Measurements from ENCODE around the gene CYP11A1.
A peak's percentile ranks its signal among the peaks of the same experiment; 100 is the strongest.

Gene CYP11A1

DNA sequence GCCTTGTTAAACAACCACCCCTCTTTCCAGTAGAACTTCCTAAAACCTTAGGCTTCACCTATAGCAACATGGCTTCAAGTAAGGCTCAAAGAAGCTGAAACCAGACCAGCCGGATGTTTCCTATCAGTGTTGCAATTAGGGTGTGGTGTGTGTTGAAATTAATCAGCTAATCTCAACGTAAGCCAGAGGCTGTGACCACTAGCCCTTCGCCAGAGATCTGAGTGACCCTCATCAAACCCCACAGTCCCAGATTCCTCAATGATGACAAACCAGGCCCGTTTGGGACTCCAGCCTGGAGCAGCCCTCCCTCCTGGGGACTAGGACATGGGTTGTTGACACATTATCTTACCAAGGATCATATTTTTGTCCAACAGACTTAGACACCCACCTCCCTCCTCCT, 27.3 kb downstream of the CYP11A1 start:
- no peak for DNase-seq

- no peak for DNase-seq
Observed at GRCh38 chr15:74339371-74339770, 28.1 kb downstream of the CYP11A1 start.

GRCh38 chr15:74338676-74339075, 28.8 kb downstream of the CYP11A1 start:
- no peak for DNase-seq

DNA sequence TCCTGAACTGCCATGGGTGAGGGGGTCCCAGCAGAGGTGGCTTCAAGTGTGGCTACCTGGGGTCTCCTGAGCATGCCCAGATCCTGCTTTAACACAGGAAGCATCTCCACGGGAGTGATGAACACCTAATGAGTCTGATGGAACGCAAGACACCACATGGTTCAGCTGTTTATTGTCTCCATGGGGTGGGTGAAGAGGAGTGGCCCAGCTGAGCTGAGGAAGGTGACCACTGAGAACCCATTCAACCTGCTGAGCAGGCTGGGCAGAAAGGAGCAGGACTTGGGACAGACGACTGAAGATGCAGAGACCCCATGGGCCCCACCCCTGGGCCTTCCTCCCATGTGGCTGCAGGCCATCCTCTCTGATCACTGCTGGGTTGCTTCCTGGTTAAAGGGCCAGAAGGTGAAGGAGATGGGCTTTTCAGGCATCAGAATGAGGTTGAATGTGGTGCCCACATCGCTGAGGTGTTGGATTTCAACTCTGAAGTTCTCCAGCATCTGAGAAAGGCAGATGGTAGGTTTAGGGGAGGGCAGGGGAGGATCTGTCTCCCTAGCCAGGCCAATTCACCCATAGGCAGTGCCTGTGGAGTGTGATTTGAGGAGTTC, 29.7 kb downstream of the CYP11A1 start:
- no peak for DNase-seq

GRCh38 chr15:74337146-74337545, 30.3 kb downstream of the CYP11A1 start:
- no peak for DNase-seq

DNA sequence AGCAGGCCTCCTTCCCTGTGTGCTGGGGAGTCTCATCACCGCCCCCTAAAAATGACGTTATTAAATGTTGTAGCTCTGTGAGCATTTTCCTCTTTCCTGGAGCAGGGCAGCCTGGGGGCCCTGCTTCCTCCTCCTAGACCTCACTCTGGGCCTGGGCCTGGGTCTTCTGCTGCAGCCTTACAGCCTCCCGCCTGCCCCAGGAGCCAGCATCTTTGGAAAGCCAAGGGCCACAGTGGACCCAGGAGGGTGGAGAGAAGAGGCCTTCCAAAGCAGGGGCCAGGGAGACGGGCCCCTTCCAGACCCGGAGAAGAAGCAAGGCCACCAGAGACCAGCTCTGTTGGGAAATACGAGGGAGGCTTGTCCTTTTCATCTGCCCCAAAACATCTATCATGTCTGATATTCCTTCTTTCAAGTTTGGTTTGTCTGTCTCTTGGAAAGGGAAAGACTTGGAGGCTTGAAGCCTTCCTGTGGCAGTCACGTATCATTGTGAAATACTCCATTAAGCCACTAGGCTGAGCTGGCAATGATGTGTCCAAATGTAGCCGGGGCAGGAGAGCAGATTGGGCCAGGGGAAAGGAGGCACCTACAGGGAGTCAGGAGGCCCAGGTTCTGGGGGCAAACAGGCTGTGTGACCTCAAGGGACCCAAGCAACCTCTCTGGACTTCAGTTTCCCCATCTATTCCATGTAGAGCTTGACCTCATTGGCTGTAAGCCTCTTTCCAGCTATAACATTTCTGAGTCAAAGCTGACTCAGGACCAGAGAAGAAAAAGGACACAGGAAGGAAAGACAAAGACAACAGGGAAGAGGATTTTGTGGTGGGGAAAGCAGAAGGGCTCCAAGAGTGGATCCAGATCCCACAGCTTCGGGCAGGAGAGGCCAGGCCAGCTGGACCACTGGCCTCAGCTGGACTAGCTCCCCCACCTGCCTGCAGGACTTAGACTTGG, 31.1 kb downstream of the CYP11A1 start:
- DNase-seq, result no peak

- no peak for DNase-seq
Observed at GRCh38 chr15:74335396-74335795, 32.0 kb downstream of the CYP11A1 start.

DNA sequence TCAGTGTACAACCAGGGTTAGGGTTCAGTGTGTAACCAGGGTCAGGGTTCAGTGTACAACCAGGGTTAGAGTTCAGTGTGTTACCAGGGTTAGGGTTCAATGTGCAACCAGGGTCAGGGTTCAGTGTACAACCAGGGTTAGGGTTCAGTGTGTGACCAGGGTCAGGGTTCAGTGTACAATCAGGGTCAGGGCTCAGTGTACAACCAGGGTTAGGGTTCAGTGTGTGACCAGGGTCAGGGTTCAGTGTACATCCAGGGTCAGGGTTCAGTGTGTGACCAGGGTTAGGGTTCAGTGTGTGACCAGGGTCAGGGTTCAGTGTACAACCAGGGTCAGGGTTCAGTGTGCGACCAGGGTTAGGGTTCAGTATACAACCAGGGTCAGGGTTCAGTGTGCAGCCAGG, 33.3 kb downstream of the CYP11A1 start:
- DNase-seq, result no peak

- DNase-seq, result no peak
Observed at GRCh38 chr15:74333662-74334061, 33.8 kb downstream of the CYP11A1 start.

DNA sequence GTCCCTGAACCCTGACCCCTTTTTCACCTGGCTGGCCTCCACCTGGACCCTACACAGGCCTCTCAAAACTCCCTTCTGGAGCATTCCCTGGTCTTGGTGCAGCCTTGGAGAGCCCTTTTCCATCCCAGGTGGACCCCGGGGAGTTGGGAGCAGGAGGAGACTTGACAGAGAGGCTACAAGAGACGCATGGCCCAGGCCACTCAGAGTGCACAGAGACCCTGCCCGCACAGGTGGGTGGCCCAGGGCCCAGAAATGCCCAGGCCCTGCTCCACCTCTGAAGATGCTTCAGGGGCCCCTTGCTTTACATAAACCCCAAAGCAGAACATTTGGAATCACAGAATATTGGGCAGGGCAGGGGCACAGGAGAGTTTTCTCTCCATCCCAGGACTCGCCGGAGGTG, 34.4 kb downstream of the CYP11A1 start:
- DNase-seq, result no peak

GRCh38 chr15:74332611-74333010, 34.8 kb downstream of the CYP11A1 start:
- DNase-seq, result no peak

DNA sequence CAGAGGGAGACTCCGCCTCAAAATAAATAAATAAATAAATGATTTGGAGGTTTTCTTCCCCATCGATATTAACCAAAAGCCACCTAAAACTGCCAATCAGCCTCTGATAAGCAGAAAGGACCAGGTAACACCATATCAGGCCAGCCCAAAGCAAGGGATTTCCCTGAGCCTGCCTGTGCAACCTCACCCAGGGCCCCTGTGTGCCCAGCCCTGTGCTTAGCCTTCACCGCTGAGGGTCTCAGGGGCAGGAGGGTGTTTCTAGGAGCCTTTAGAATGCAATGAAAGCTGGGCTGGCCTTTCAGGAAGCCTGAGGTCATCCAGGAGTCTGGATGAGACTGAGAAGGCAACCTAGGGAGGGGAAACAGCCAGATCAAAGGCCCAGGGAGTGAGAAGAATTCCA, 35.4 kb downstream of the CYP11A1 start:
- DNase-seq, result no peak

DNA sequence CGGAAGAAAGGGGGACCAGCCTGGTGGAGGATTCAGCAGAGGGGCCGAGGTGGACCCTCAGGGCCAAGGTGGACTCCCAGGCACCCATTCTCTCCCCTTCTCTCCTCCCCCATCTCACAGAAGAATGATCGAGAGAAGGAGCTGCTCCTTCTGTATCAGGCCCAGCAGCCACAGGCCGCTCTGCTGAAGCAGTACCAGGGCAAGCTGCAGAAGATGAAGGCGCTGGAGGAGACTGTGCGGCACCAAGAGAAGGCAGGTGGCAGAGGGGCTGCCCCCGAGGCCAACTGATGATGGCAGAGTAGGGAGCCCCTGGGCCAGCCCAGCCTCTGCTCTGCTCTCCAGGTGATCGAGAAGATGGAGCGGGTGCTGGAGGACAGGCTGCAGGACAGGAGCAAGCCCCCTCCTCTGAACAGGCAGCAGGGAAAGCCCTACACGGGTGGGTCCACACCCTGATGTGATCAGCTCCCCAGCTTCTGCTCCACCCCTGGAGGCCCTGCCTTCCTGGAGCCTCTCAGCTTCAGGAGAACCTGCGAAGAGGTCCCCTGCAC, 36.5 kb downstream of the CYP11A1 start:
- DNase-seq, result no peak

- no peak for DNase-seq
Observed at GRCh38 chr15:74328331-74329056, 39.0 kb downstream of the CYP11A1 start.

DNA sequence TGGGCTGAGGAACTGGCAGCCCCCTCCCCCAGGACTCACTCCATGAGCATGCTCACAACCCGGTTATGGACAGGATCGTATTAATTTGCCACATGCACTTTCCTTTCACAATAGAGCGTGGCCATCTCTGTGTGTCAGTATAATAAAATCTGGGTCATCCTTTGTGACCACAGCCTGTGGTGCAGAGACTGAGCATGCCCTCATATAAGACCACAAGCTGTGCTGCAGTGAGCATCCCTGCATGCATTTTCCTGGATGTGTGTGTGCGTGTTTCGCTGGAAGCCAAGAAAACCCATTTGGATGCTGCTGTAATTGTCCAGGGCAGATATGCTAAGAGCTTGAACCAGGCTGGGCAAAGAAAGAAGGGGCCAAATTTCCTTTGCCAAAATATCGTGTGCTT, 39.7 kb downstream of the CYP11A1 start:
- no peak for DNase-seq

GRCh38 chr15:74326746-74327145, 40.7 kb downstream of the CYP11A1 start:
- DNase-seq, result no peak

DNA sequence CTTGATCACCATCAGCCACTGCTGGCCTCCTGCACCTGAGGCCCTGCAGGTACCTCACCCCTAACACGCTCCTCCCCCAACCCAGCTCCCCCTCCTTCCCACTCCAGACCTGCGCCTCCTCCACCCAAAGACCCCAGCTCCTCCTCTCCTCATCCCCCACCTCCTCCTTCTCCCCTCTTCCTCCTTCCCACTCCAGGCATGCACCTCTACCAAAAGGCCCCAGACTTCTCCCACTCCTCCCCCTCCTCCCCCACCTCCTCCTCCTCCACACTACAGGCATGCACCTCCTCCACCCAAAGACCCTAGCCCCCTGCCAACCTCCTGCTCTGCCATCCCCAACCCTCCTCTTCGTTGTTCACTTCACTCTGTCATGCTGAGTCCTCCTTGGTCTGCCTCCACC, 42.7 kb downstream of the CYP11A1 start:
- no peak for DNase-seq

GRCh38 chr15:74322558-74323180, 44.8 kb downstream of the CYP11A1 start:
- DNase-seq, result peak; percentile 19 to 29

DNA sequence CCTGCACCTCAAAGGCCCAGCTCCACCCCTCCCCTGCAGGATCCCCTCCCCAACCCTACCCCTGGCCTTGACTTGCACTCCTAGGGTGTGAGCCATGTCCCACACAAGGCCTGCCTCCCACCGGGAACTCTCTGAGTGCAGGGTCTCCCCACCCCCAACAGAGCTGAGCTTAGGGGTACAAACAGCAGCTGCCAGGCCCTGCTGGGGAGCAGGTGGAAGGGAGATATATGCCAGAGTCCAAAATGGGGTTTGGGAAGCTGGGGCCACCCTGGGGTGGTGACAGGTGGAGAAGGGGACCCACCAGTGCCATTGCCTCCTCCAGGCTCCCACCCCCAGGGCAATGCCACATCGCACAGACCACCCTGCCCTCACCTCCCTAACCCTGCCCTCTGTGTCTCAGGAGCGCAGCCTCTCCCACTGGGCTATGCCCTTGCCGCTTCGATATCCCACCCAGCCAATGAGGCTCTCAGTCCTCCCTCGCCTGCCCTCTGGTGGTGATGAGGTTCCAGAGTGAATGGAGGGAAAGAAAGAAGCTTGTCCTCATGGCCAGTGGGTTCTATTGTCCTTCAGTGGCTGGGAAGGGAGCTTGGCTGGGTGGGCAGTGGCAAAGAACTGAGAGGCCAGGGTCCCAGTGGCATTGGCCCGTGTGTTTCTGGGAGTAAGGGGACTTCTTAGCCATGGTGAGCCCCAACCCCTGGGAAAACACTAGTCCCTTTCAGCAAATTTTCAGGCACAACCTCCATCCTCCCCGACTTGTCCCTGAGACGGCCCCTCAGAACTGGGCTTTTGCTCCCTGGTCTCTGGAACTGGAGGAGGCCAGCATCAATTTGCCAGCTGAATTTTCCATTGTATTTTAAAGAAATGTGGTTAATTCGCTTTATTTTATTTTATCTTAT, 46.8 kb downstream of the CYP11A1 start:
- peak; percentile 16 to 54 for DNase-seq

DNA sequence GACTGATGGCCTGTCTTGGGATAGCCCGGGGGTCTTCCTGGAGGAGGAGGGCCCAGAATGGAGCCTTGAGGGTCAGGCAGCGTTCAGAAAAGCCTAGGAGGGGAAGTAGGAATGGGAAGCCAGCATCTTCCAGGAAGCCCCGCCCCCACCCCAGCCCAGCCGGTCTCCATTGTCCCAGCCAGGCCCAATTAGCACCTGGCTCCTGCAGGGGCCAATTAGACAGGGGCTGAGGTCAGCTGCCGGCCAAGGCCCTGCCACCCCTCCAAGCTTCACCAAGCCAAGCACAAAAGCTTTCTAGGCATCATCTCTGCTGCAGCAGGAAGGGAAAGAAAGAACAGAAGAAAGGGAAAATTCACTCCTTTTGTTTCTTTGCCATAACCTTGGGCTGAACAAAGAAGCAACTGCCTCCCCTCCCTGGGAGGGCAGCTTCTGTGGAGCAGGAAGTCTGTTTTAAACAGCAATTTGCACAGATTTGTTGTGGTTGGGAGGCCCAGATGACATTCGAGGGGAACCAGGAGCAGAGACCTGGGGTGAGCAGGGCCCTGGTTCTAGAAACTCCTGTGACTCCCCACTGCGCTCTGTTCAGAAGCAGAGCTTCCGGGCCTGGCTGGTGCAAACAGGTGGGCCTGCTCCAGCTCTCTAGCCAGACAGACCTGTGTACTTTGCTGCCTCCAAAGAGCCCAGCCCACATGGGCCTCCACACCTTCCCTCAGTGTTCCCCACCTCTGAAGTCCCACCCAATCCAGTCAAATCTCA, 47.7 kb downstream of the CYP11A1 start:
- DNase-seq, result no peak

DNA sequence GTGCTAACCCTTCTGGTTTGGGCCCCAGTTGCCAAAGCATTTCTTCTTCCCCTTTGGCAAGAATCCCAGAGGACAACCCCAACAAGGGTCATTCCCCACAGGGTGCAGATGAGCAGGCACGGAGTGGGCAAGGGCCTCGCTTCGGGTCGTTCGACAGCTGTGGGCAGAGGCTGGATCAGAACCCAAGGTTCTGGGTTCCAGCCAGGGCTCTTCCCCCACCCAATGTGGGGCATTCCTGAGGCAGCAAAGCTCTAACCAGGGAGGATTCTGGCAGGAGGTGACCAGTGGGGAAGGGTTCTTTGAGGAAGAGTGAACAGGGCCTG, 48.3 kb downstream of the CYP11A1 start:
- DNase-seq, result no peak

Data from NCI-H1930 (cell line).